Left ventricle myocardium inferior (tissue), 1 donor: ENCODE measurements around the gene FANCC. TPM values are rescaled to one million over a fixed set of nuclear protein-coding genes. Genes with fewer than 3 reads are reported as not detected.
"Not testable (repeated sequence)": the region's sequence is repeated elsewhere in the genome, so short reads cannot be mapped to it uniquely, and the experiment has no call there.

Source experiments
- DNase-seq: peaks from one replicate; pipeline ENCODE4 v3.0.0-alpha.2; 2020
- H3K27ac ChIP-seq: fragments of 200-600 bp; replicated peaks from 2 replicates; pipeline ENCODE4 v1.8.0; 2021
- H3K27me3 ChIP-seq: fragments of 200-600 bp; 2 replicates; pipeline ENCODE4 v1.8.0; 2021; ENCODE audit warnings: low read depth
- H3K36me3 ChIP-seq: fragments of 200-600 bp; 2 replicates; pipeline ENCODE4 v1.8.0; 2021
- H3K4me1 ChIP-seq: fragments of 200-600 bp; 2 replicates; pipeline ENCODE4 v1.8.0; 2021
- H3K4me3 ChIP-seq: fragments of 200-600 bp; 2 replicates; pipeline ENCODE4 v1.8.0; 2021; ENCODE audit warnings: mild to moderate bottlenecking, moderate library complexity
- H3K9me3 ChIP-seq: fragments of 200-600 bp; replicated peaks from 2 replicates; pipeline ENCODE4 v1.8.0; 2021
- CTCF ChIP-seq: fragments of 200-600 bp; IDR thresholded peaks from 2 replicates; pipeline ENCODE4 v1.8.0; 2021; ENCODE audit warnings: antibody characterized with exemption, mild to moderate bottlenecking, borderline replicate concordance
- intact Hi-C: fragments of 100-400 bp; cut with micrococcal nuclease; formaldehyde crosslinking; loops from one replicate; pipeline ENCODE4 v1.11.0; 2022
- total RNA-seq: library from RNA; stranded (reverse); fragmentation: NEBNext Ultra II Directional; extraction: Animal tissue kit (Norgen Biotek cat#: 25700); gene quantifications from one replicate; pipeline ENCODE4 v1.2.1, GENCODE V29; 2021
- donor health status: DM: no; HTN: yes; CAD: no; lungs with severe emphysema.

FANCC gene
- total RNA-seq, 1 donor from 2014 or later = 4.1 TPM

GRCh38 chr9:95282332-95282731, 35.2 kb downstream of the FANCC start:
- H3K9me3 ChIP-seq = peaks cover 39% of the 10 kb centered on the region
- intact Hi-C loops = no loop called here
- H3K4me3 ChIP-seq = no peak overlapping the region
- no peak overlapping the region for H3K27ac ChIP-seq
- no peak for DNase-seq
- H3K36me3 ChIP-seq = no peaks in the 10 kb centered on the region
- no peaks in the 10 kb centered on the region for H3K4me1 ChIP-seq
- H3K27me3 ChIP-seq = no peaks in the 10 kb centered on the region
- no peak for TF ChIP-seq CTCF

- Histone ChIP-seq H3K4me1 (no peaks in the 10 kb centered on the region), H3K27ac (no peak overlapping the region), H3K4me3 (no peak overlapping the region), H3K36me3 (no peaks in the 10 kb centered on the region), H3K9me3 (peaks cover 39% of the 10 kb centered on the region), H3K27me3 (no peaks in the 10 kb centered on the region)
- intact Hi-C loops = no loop called here
- no peak for TF ChIP-seq CTCF
- DNase-seq = no peak
These were observed 36.8 kb downstream of the FANCC start for GRCh38 chr9:95280745-95281144.

GRCh38 chr9:95277509-95277908, 40.0 kb downstream of the FANCC start:
- intact Hi-C loops = no loop called here
- H3K27me3 ChIP-seq = no peaks in the 10 kb centered on the region

GRCh38 chr9:95276395-95276954, 41.0 kb downstream of the FANCC start:
- peaks cover 23% of the 10 kb centered on the region for H3K9me3 ChIP-seq
- no peaks in the 10 kb centered on the region for H3K4me1 ChIP-seq
- DNase-seq = no peak
- intact Hi-C loops = no loop called here
- H3K36me3 ChIP-seq = no peaks in the 10 kb centered on the region
- no peak for TF ChIP-seq CTCF
- no peak overlapping the region for H3K27ac ChIP-seq
- H3K27me3 ChIP-seq = no peaks in the 10 kb centered on the region
- no peak overlapping the region for H3K4me3 ChIP-seq

More at GRCh38 chr9:95277509-95277908, 40.0 kb downstream of the FANCC start:
- no peak for DNase-seq
- TF ChIP-seq CTCF = no peak
- no peak overlapping the region for H3K27ac ChIP-seq
- no peaks in the 10 kb centered on the region for H3K36me3 ChIP-seq
- no peak overlapping the region for H3K4me3 ChIP-seq
- peaks cover 33% of the 10 kb centered on the region for H3K9me3 ChIP-seq
- H3K4me1 ChIP-seq = no peaks in the 10 kb centered on the region

GRCh38 chr9:95274160-95274559, 43.3 kb downstream of the FANCC start:
- not testable (repeated sequence) for H3K27me3 ChIP-seq

GRCh38 chr9:95273369-95274022, 44.0 kb downstream of the FANCC start:
- Histone ChIP-seq H3K9me3 (no peaks in the 10 kb centered on the region), H3K27ac (no peak overlapping the region), H3K27me3 (no peaks in the 10 kb centered on the region), H3K4me1 (no peaks in the 10 kb centered on the region), H3K36me3 (no peaks in the 10 kb centered on the region), H3K4me3 (no peak overlapping the region)
- no peak for TF ChIP-seq CTCF
- intact Hi-C loops = no loop called here
- no peak for DNase-seq

More at GRCh38 chr9:95274160-95274559, 43.3 kb downstream of the FANCC start:
- H3K27ac ChIP-seq, H3K9me3 ChIP-seq, H3K4me3 ChIP-seq, H3K4me1 ChIP-seq, H3K36me3 ChIP-seq, DNase-seq, intact Hi-C loops: not testable (repeated sequence)
